GM12892 (cell line): ENCODE data around the gene CDC42EP4.

ENCODE experiments used
- POLR2A ChIP-seq: IDR thresholded peaks from 2 replicates; pipeline ENCODE4 v1.6.1; 2011; ENCODE audit warnings: low read depth, low read length, control low read depth
- POLR2AphosphoS5 ChIP-seq: IDR thresholded peaks from 2 replicates; pipeline ENCODE4 v1.6.1; 2011; ENCODE audit warnings: low read depth, low read length, control low read depth
- TAF1 ChIP-seq: IDR thresholded peaks from 2 replicates; pipeline ENCODE4 v1.6.1; 2011; ENCODE audit warnings: low read depth, mild to moderate bottlenecking, control low read depth, low read length, borderline replicate concordance

DNA sequence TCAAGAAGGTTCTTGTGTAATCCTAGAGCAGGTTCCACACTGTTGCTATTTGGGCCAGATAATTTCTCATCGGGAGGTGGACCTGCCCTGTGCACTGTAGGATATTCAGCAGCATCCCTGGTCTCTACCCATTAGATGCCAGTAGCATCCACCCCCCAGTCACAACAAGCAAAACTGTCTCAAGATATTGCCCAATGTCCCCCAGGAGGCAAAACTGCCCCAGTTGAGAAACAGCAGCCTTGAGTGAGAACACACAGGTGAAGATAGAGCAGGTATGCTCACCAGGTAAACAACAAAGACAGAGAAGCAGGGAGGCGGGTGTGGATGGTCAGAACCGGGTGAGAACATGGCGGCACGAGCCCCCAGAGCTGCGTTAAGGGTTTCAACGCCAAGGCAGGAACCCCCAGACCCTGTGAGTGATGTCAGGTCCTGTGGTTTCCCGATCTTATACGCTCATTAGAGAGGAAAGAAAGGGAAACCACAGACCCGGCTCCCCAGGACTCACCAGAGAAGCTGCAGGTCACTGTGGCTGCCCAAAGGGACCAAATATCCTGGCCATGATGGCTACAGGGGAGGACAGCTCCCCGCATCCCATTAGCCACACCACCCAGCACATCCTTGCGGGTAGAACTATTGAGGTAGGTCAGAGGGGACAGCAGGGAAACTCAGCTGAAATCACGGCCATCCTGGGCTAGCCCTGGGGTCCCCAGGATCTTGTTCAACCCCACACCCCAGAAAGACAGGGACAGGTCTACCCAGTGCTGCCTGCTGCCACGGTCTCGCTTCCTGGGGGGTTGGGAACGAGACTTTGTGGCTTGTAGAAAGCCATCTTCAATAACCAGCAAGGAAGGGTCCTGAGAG, 21.2 kb downstream of the CDC42EP4 start:
- TF ChIP-seq POLR2A (no peak), TAF1 (no peak), POLR2AphosphoS5 (no peak)
